Forelimb muscle (tissue), 1 donor: ENCODE data around the gene CALCB. TPM values are rescaled to one million over a fixed set of nuclear protein-coding genes. Genes with fewer than 3 reads are reported as not detected.

Experiments used
- DNase-seq: peaks from one replicate; pipeline ENCODE4 v3.0.0-alpha.2; 2013; ENCODE audit warnings: low read depth
- polyA plus RNA-seq: library from polyadenylated mRNA; unstranded; fragments of 120-200 nt; gene quantifications from one replicate; pipeline ENCODE4 v1.2.1, GENCODE V29; 2013; ENCODE audit not compliant: insufficient read length

The CALCB gene
- polyA plus RNA-seq, 1 donor: 0.68 TPM

DNA sequence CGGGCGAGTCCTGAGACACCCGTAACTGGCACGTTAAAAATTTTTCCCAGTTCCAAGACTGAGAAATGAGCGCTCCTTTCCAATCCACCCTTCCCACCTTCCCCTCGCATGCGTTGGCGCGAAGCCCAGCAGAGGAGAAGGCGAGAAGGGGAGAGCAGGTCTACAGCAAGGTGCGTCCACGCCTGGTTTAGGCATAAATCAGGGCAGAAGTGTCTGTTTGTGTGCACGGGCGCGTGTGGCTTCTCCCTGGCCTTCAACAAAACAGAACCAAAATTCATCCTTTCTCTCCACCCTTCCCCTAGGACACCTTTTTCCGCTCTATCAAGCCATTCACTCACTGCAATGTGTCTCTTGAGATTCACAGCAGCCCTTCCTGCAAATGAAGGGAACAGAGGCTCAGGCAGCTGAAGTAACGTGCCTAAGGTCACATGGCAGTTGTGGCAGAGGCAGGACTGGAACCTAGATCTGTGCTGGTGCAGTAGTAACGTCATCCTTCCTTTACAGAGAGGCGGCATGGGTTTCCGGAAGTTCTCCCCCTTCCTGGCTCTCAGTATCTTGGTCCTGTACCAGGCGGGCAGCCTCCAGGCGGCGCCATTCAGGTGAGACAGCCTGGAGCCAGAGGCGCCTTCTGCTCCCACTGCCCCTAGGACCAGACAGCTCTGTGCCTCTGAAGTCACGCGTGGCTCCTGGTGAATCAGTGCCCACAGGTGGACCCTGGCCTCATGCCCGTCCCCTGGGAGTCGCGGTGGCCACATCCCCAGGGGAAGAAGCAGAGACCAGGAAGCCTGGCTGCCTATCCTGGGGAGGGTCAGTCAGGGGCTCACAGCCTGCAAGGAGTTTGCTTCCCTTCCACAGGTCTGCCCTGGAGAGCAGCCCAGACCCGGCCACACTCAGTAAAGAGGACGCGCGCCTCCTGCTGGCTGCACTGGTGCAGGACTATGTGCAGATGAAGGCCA, 1.1 kb downstream of the CALCB start:
- no peak for DNase-seq

DNA sequence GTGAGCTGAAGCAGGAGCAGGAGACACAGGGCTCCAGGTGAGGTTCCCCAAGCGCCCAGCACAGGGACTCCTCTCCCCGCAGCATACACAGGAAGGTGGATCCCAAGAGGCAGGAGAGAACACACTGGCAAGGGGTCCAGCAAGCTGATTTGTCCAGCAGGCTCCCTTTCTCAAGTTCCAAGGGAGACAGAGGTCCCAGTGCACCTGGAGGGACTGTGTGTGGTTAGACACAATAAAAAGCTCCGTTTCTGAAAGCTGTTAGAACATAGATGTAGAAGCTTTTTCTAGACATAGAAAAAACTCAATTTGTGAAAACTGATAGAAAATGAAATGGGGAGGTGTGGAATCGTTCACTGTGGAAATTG, 1.8 kb downstream of the CALCB start:
- no peak for DNase-seq

GRCh38 chr11:15091175-15091574, 17.8 kb downstream of the CALCB start:
- DNase-seq: no peak

DNA sequence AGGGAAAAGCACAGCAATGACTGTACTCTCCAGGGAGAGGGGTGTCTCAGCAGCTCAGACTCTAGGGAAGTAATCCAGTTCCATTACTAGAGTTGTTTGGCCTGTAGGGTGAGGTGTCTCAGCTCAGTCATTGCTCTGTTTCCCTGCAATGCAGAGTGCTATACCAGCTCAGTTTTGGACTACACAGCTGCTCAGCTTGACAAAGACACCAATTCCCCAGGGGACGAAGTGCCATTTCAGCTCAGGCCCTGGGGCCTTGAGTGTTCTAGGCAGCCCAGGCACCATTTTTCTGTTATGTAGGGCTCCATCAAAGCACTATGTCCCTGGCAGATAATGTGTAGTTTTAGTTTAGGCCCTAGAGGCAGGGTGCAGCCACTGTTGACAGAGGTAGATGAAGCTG, 18.2 kb downstream of the CALCB start:
- no peak for DNase-seq

GRCh38 chr11:15093432-15093831, 20.0 kb downstream of the CALCB start:
- DNase-seq: no peak

GRCh38 chr11:15095736-15096228, 22.4 kb downstream of the CALCB start:
- DNase-seq: no peak

DNA sequence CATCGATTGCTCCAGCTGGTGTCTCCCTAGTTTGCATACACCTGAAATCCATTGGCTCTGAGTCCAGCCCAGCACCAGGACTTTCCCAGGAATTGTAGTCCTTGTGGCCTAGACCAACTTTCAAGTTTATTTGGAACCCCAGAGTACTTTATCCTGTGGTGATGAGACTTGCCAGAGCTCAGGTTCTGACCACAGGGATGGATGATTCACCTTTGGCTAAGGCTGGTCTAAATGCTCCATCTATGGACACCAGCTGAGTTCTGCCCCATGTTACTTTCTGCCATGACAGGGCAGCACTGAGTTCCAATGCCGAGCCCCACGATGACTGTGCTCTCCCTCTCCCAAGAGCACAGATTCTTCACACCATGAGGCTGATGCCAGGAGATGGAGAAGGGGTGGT, 24.0 kb downstream of the CALCB start:
- DNase-seq: no peak

GRCh38 chr11:15099267-15099666, 25.9 kb downstream of the CALCB start:
- no peak for DNase-seq

- DNase-seq: peak; percentile 22
These were observed 27.8 kb downstream of the CALCB start for GRCh38 chr11:15101072-15101709.

GRCh38 chr11:15104166-15104565, 30.8 kb downstream of the CALCB start:
- no peak for DNase-seq

DNA sequence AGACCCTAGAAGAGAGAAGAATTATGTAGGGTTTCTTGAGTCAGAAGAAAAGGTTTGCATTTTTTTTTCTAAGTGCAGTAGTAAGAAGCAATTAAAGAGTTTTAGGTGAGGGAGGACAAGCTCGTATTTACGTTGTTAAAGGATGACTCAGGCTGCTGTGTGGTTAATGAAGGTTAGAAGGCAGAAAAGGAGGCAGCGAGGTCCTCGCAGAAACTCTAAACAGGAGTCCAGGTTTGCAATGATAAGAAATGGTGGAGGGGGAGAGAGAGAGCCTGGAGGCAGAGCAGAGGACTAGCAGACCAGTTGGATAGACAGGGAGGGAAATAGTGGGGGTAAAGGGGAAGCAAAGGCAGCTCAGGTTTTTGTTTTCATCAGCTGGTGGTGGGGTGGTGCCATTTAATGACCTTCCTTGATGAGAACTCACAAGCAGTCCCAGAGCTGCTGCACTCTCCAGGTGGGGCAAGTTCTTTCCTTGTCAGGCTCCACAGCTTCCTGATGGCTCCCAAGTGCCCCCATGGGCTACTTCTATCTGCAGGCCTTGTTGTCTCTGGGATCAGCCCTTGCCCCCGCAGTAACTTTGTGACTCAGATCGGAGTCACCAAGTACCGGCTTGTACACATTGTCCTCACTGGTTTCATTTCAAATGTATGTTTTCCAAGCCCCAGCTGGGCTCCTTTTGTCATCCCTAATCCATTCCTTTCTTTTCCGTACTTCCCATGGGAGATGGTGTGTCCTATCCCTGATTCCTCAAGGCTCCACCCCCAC, 33.0 kb downstream of the CALCB start:
- no peak for DNase-seq

DNA sequence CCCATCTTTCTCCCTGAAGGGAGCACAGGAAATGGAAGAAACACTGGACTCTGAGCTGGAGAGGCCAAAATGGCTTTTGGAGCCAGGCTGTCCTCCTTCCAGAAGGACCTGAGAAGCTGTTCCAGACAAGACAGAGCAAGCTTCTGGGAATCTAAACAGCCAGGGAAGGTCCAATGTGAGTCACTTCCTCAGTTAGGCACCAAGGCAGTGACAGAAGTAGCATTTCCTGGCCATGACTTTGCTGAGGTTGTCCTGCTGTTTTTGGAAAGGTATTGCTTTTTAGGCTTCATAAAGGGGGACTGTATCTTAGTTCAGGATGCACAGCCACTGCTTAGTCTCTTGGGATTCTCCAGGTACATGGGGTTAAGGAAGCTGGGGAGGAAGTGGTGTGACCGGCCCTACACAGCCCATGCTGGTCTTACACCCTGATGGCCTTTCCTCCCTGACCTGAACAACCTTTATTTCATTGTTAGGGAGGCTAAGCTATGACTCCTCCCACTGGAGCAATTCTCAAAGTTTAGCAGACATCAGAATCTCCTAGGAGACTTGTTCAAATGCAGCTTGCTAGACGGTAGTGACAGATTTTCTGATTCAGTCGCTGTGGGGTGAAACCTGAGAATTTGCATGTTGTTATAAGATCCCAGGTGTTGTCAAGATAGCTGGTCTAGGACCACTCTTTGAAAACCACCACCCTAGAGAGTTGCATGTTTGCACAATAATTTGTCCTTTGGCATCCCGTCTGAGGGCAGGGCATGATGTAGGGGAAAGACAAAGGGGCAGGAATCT, 34.5 kb downstream of the CALCB start:
- no peak for DNase-seq

- no peak for DNase-seq
These were observed 35.3 kb downstream of the CALCB start for GRCh38 chr11:15108592-15109130.

DNA sequence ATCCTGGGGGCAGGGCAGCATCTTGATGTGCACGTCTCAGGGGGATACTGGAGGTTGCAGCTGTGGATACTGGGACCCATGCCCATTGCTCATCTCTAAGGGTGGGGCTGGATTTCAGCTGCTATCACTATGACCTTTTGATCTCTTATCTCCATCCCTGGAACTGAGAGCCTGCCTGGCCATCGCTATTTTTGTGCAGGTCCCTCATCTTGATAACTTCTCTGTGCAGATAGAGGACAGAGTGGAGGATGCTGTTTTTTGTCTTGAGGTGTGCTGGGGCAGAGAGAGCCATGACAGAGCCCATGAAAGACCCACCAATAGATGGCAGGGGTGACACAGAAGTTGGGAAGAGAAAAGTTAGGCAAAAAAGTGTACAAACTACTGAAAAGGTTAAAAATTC, 36.2 kb downstream of the CALCB start:
- no peak for DNase-seq

GRCh38 chr11:15111215-15111614, 37.8 kb downstream of the CALCB start:
- DNase-seq: no peak

DNA sequence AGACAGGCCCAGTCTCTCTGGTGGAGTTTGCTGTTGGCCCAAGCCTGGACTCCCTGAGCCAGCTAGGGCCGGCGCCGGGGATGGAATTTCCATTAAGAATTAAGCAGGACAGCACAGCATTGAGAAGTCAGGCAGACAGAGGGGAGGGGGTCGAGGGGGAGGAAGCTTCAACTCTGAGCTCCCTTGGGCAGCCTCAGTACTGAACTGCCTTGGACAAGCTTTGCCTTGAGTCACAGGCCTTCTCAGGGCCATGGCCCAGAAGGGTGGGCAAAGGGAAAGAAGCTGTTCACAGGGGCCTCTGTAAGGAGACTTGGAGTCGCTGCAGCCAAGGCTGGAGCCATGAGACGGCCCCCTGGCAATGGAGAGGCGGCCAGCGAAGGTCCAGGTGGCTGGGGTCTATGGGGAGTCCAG, 38.7 kb downstream of the CALCB start:
- DNase-seq: peak; percentile 36

GRCh38 chr11:15113381-15113780, 40.0 kb downstream of the CALCB start:
- DNase-seq: no peak

DNA sequence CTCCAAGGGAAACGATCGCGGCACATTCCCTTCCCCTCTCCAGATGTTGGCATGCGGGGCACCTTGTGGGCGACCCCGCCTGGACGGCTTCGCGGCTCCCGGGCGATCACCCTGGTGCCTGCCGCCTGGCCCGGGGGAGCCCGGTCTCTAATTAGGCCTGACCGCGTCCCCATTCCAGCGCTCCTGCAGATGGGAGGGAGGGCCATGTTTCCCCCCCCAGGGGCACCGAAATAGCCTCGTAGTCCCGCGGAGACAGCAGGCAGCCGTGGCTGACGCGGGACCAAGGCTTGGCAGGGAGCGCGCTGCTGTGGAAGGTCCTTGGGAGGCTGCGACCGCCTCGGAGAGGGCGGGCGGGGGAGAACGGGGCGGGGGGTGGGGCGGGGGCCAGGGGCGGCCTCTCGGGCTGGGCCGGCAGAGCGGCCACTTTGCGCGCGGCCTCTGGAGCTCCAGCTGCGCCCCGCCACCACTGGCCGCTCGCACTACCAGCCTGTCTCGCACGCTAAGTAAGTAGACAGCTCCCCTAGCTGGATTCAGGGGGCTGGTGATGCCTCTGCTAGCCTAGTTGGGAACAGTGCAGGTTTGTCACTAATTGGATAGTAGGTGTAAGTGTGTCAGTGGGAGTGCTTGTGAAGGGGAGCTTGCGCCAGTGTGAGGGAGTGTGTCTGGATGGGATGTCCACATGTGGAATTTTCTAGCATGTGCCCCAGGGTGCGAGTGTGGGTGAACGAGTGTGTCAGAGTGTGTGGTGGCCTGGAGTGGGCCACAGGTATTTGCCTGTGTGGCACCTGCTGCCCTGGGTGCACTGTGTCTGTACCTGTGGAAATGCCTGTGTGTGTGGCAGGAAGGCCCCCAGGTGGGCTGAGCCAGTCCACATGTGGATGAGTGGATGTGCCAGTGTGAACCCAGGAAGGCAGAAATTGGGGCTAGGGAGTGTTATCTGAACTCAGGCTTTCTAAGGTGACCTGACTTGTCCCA, 41.4 kb downstream of the CALCB start, which contains the start of gene INSC:
Gene INSC, plus strand, starts transcription at position 423 of the 975 bp plus-strand sequence. CDS start 34,252 bp downstream, outside the sequence.
- no peak for DNase-seq

- DNase-seq: no peak
These were observed 42.3 kb downstream of the CALCB start for GRCh38 chr11:15115686-15116085.

- DNase-seq: no peak
These were observed 44.4 kb downstream of the CALCB start for GRCh38 chr11:15117751-15118150.
